ENCODE results near the gene TMPRSS3.

The TMPRSS3 gene

GRCh38 chr21:42387843-42388340, 8.0 kb downstream of the TMPRSS3 start:
- DNase-seq (ENCODE audit: low spot score), result no peak

GRCh38 chr21:42387164-42387563, 8.7 kb downstream of the TMPRSS3 start:
- DNase-seq (ENCODE audit: low spot score), result no peak

GRCh38 chr21:42386034-42386591, 9.7 kb downstream of the TMPRSS3 start:
- DNase-seq (ENCODE audit: low spot score), result no peak

GRCh38 chr21:42385619-42386018, 10.2 kb downstream of the TMPRSS3 start:
- DNase-seq (ENCODE audit: low spot score), result no peak

- DNase-seq (ENCODE audit: low spot score), result no peak
These were observed 10.9 kb downstream of the TMPRSS3 start for GRCh38 chr21:42384989-42385388.

GRCh38 chr21:42384156-42384945, 11.5 kb downstream of the TMPRSS3 start:
- DNase-seq (ENCODE audit: low spot score), result no peak

GRCh38 chr21:42383331-42383730, 12.5 kb downstream of the TMPRSS3 start:
- DNase-seq (ENCODE audit: low spot score), result no peak

- no peak for DNase-seq (ENCODE audit: low spot score)
These were observed 12.9 kb downstream of the TMPRSS3 start for GRCh38 chr21:42382915-42383314.

GRCh38 chr21:42381347-42381984, 14.4 kb downstream of the TMPRSS3 start:
- DNase-seq (ENCODE audit: low spot score), result no peak

- no peak for DNase-seq (ENCODE audit: low spot score)
These were observed 16.2 kb downstream of the TMPRSS3 start for GRCh38 chr21:42379426-42380215.

GRCh38 chr21:42378418-42378817, 17.4 kb downstream of the TMPRSS3 start:
- no peak for DNase-seq (ENCODE audit: low spot score)

- no peak for DNase-seq (ENCODE audit: low spot score)
These were observed 17.9 kb downstream of the TMPRSS3 start for GRCh38 chr21:42377951-42378340.

GRCh38 chr21:42377211-42377950, 18.5 kb downstream of the TMPRSS3 start:
- no peak for DNase-seq (ENCODE audit: low spot score)

GRCh38 chr21:42376338-42376982, 19.4 kb downstream of the TMPRSS3 start:
- DNase-seq (ENCODE audit: low spot score), result no peak

GRCh38 chr21:42375966-42376337, 19.9 kb downstream of the TMPRSS3 start:
- no peak for DNase-seq (ENCODE audit: low spot score)

GRCh38 chr21:42375506-42375905, 20.3 kb downstream of the TMPRSS3 start:
- DNase-seq (ENCODE audit: low spot score), result no peak

GRCh38 chr21:42374864-42375499, 20.9 kb downstream of the TMPRSS3 start:
- no peak for DNase-seq (ENCODE audit: low spot score)

- no peak for DNase-seq (ENCODE audit: low spot score)
These were observed 21.4 kb downstream of the TMPRSS3 start for GRCh38 chr21:42374457-42374856.

GRCh38 chr21:42373908-42374455, 21.9 kb downstream of the TMPRSS3 start:
- no peak for DNase-seq (ENCODE audit: low spot score)

- DNase-seq (ENCODE audit: low spot score), result no peak
These were observed 22.5 kb downstream of the TMPRSS3 start for GRCh38 chr21:42373196-42373907.

Data from COLO829 (cell line).